ENCODE results near the gene PARK7. TPM values are rescaled to one million over a fixed set of nuclear protein-coding genes. Genes with fewer than 3 reads are reported as not detected.

PARK7 gene
- total and polyA plus RNA-seq, 2 experiments from 2014 or later, result 178 to 679 TPM

DNA sequence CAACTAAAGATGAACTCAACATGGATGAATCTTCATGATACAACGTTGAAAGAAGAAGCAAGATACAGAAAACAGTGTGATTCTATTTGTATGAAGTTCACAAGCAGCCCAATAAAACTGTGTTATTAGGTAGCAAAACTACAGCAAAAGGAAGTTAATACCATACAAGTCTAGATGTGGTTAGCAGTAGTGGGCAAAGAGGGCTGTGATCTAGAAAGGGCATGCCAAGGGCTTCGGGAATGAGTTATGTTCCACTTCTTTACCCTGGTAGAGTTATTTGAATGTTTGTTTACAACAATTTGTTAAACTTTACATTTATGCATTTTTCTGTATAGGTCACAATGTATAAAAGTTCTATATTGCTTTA is 30.1 kb upstream of the PARK7 start:
- Mint-ChIP-seq H3K4me3 (no peak overlapping the region), H3K4me1 (no peaks in the 10 kb centered on the region)

More for the DNA sequence above, 30.1 kb upstream of the PARK7 start:
- H3K27ac Mint-ChIP-seq, result no peak overlapping the region
- TF ChIP-seq ZNF114 (CRISPR knock-in tag; IDR thresholded peaks at IDR 0.05) (no peak), CREB1 (CRISPR knock-in tag; IDR thresholded peaks at IDR 0.05; ENCODE audit: low read depth) (no peak), JUNB (IDR thresholded peaks at IDR 0.05; ENCODE audit: unreplicated experiment) (no peak), NANOG (IDR thresholded peaks at IDR 0.05; ENCODE audit: borderline replicate concordance) (no peak), ZNF331 (CRISPR knock-in tag; IDR thresholded peaks at IDR 0.05; ENCODE audit: low read depth) (no peak)
- TF ChIP-seq, protein P1, sequence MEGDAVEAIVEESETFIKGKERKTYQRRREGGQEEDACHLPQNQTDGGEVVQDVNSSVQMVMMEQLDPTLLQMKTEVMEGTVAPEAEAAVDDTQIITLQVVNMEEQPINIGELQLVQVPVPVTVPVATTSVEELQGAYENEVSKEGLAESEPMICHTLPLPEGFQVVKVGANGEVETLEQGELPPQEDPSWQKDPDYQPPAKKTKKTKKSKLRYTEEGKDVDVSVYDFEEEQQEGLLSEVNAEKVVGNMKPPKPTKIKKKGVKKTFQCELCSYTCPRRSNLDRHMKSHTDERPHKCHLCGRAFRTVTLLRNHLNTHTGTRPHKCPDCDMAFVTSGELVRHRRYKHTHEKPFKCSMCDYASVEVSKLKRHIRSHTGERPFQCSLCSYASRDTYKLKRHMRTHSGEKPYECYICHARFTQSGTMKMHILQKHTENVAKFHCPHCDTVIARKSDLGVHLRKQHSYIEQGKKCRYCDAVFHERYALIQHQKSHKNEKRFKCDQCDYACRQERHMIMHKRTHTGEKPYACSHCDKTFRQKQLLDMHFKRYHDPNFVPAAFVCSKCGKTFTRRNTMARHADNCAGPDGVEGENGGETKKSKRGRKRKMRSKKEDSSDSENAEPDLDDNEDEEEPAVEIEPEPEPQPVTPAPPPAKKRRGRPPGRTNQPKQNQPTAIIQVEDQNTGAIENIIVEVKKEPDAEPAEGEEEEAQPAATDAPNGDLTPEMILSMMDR (conservative IDR thresholded peaks at IDR 0.05; ENCODE audit: low read depth in 2 of 2), result no peak
- TF ChIP-seq, protein P2, sequence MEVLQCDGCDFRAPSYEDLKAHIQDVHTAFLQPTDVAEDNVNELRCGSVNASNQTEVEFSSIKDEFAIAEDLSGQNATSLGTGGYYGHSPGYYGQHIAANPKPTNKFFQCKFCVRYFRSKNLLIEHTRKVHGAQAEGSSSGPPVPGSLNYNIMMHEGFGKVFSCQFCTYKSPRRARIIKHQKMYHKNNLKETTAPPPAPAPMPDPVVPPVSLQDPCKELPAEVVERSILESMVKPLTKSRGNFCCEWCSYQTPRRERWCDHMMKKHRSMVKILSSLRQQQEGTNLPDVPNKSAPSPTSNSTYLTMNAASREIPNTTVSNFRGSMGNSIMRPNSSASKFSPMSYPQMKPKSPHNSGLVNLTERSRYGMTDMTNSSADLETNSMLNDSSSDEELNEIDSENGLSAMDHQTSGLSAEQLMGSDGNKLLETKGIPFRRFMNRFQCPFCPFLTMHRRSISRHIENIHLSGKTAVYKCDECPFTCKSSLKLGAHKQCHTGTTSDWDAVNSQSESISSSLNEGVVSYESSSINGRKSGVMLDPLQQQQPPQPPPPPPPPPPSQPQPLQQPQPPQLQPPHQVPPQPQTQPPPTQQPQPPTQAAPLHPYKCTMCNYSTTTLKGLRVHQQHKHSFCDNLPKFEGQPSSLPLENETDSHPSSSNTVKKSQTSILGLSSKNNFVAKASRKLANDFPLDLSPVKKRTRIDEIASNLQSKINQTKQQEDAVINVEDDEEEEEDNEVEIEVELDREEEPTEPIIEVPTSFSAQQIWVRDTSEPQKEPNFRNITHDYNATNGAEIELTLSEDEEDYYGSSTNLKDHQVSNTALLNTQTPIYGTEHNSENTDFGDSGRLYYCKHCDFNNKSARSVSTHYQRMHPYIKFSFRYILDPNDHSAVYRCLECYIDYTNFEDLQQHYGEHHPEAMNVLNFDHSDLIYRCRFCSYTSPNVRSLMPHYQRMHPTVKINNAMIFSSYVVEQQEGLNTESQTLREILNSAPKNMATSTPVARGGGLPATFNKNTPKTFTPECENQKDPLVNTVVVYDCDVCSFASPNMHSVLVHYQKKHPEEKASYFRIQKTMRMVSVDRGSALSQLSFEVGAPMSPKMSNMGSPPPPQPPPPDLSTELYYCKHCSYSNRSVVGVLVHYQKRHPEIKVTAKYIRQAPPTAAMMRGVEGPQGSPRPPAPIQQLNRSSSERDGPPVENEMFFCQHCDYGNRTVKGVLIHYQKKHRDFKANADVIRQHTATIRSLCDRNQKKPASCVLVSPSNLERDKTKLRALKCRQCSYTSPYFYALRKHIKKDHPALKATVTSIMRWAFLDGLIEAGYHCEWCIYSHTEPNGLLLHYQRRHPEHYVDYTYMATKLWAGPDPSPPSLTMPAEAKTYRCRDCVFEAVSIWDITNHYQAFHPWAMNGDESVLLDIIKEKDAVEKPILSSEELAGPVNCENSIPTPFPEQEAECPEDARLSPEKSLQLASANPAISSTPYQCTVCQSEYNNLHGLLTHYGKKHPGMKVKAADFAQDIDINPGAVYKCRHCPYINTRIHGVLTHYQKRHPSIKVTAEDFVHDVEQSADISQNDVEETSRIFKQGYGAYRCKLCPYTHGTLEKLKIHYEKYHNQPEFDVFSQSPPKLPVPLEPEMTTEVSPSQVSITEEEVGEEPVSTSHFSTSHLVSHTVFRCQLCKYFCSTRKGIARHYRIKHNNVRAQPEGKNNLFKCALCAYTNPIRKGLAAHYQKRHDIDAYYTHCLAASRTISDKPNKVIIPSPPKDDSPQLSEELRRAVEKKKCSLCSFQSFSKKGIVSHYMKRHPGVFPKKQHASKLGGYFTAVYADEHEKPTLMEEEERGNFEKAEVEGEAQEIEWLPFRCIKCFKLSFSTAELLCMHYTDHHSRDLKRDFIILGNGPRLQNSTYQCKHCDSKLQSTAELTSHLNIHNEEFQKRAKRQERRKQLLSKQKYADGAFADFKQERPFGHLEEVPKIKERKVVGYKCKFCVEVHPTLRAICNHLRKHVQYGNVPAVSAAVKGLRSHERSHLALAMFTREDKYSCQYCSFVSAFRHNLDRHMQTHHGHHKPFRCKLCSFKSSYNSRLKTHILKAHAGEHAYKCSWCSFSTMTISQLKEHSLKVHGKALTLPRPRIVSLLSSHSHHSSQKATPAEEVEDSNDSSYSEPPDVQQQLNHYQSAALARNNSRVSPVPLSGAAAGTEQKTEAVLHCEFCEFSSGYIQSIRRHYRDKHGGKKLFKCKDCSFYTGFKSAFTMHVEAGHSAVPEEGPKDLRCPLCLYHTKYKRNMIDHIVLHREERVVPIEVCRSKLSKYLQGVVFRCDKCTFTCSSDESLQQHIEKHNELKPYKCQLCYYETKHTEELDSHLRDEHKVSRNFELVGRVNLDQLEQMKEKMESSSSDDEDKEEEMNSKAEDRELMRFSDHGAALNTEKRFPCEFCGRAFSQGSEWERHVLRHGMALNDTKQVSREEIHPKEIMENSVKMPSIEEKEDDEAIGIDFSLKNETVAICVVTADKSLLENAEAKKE (CRISPR knock-in tag; IDR thresholded peaks at IDR 0.05), result no peak
- H3K9me3 Mint-ChIP-seq, result no peaks in the 10 kb centered on the region
- ATAC-seq, result no peak
- H3K36me3 Mint-ChIP-seq (ENCODE audit: low read depth), result no peaks in the 10 kb centered on the region
- no peaks in the 10 kb centered on the region for H3K4me1 ChIP-seq (ENCODE audit: insufficient read depth)
- H3K4me2 ChIP-seq, result no peak overlapping the region
- no peaks in the 10 kb centered on the region for H3K36me3 ChIP-seq (ENCODE audit: insufficient read depth)
- no peak overlapping the region for H3K4me3 ChIP-seq
- no peaks in the 10 kb centered on the region for H3K9me2 ChIP-seq (ENCODE audit: insufficient read depth)
- H4K20me1 ChIP-seq (replicated peaks; ENCODE audit: insufficient read depth), result no peaks in the 10 kb centered on the region
- H3F3A ChIP-seq (replicated peaks; ENCODE audit: low read depth), result no peaks in the 10 kb centered on the region
- no peak for DNase-seq (ENCODE audit: low spot score)
- no peaks in the 10 kb centered on the region for H3K79me2 ChIP-seq (replicated peaks; ENCODE audit: insufficient read depth)
- no peak overlapping the region for H3K27ac ChIP-seq (ENCODE audit: low read depth)
- H2AFZ ChIP-seq, result no peak overlapping the region; the same call in none of the 2 replicates
- no peaks in the 10 kb centered on the region for H3K27me3 ChIP-seq (ENCODE audit: insufficient read depth)
- H3K27me3 Mint-ChIP-seq (ENCODE audit: insufficient read depth, low read depth, poor library complexity), result peaks cover 9% of the 10 kb centered on the region

Measured in GM23338 (cell line).